ENCODE data around the gene PARP3. TPM values are rescaled to one million over a fixed set of nuclear protein-coding genes. Genes with fewer than 3 reads are reported as not detected.

The PARP3 gene
- total RNA-seq, 4 donors from 2014 or later = 5.1 to 22.4 (median 11.4) TPM

DNA sequence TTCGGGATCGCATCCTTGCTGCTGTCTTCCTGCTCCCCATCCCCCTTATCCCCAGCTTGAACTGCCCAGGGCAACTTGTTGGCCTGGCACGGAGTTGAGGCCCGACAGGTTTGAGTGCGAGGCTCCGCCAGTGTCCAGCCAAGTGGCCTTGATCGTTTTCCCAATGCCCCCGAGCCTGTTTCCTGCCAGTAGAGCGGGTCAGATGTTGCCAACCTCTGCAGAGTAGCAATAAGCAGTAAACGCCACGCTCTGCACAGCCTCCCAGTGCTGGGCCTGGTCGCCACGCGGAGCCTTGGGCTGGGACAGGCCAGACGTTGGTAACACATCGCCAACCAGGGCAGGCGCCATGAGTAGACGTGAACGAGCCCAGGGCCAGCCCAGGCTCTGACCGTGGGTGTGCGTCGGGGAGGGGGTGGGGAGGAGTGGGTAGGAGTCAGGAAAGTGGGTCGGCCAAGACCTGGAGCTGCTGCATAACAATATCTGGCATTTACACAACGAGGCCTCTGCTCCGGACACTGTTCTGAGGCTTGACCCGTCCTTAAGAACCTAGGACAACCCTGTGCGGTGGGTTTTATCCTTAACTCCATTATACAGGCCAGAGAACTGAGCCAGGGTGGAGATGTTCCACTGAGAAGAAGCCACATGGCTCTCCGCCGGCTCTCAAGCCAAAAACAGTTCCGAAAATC lies 32.3 kb downstream of the PARP3 start:
- intact Hi-C loops (cut with DNase I; ENCODE audit: low total_unique reads) = no loop called here
- TF ChIP-seq POLR2A (IDR thresholded peaks at IDR 0.05) = no peak
- TF ChIP-seq, protein P1, sequence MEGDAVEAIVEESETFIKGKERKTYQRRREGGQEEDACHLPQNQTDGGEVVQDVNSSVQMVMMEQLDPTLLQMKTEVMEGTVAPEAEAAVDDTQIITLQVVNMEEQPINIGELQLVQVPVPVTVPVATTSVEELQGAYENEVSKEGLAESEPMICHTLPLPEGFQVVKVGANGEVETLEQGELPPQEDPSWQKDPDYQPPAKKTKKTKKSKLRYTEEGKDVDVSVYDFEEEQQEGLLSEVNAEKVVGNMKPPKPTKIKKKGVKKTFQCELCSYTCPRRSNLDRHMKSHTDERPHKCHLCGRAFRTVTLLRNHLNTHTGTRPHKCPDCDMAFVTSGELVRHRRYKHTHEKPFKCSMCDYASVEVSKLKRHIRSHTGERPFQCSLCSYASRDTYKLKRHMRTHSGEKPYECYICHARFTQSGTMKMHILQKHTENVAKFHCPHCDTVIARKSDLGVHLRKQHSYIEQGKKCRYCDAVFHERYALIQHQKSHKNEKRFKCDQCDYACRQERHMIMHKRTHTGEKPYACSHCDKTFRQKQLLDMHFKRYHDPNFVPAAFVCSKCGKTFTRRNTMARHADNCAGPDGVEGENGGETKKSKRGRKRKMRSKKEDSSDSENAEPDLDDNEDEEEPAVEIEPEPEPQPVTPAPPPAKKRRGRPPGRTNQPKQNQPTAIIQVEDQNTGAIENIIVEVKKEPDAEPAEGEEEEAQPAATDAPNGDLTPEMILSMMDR (IDR thresholded peaks at IDR 0.05) = peak in 1 of 4 experiments; percentile 29
- H3K27me3 ChIP-seq = no peaks in the 10 kb centered on the region
- peak overlapping the region; percentile 58 to 96 for H3K4me3 ChIP-seq
- H3K9me3 ChIP-seq = no peaks in the 10 kb centered on the region
- no peaks in the 10 kb centered on the region for H3K36me3 ChIP-seq
- peak; percentile 49 to 53 for DNase-seq
- peak overlapping the region; percentile 91 to 97 for H3K27ac ChIP-seq
- H3K4me1 ChIP-seq = peaks cover 0 to 8% of the 10 kb centered on the region in 2 donors

GRCh38 chr3:51974963-51975851 lies 33.0 kb downstream of the PARP3 start, which contains the start of gene ABHD14A:
TSS of gene ABHD14A (plus strand) at chr3:51975064. CDS start at chr3:51975136, 72 bp downstream.
- H3K4me3 ChIP-seq = peak within 1 kb of the TSS; percentile 58 to 96
- intact Hi-C loops (cut with DNase I; ENCODE audit: low total_unique reads) = no loop called here
- H3K36me3 ChIP-seq = no peaks in the 10 kb centered on the region
- H3K27ac ChIP-seq = peak within 1 kb of the TSS; percentile 91 to 97
- peak; percentile 72 to 83 for DNase-seq
- peaks cover 0 to 8% of the 10 kb centered on the region in 2 donors for H3K4me1 ChIP-seq
- H3K27me3 ChIP-seq = no peaks in the 10 kb centered on the region
- TF ChIP-seq, protein P1 (IDR thresholded peaks at IDR 0.05) = peak in 1 of 4 experiments; percentile 17
- TF ChIP-seq POLR2A (IDR thresholded peaks at IDR 0.05) = peak; percentile 39 to 76
- no peaks in the 10 kb centered on the region for H3K9me3 ChIP-seq

GRCh38 chr3:51975852-51976549 lies 33.8 kb downstream of the PARP3 start:
- intact Hi-C loops (cut with DNase I; ENCODE audit: low total_unique reads) = no loop called here
- H3K4me3 ChIP-seq = peak overlapping the region; percentile 58 to 96
- DNase-seq = peak; percentile 78 to 84

DNA sequence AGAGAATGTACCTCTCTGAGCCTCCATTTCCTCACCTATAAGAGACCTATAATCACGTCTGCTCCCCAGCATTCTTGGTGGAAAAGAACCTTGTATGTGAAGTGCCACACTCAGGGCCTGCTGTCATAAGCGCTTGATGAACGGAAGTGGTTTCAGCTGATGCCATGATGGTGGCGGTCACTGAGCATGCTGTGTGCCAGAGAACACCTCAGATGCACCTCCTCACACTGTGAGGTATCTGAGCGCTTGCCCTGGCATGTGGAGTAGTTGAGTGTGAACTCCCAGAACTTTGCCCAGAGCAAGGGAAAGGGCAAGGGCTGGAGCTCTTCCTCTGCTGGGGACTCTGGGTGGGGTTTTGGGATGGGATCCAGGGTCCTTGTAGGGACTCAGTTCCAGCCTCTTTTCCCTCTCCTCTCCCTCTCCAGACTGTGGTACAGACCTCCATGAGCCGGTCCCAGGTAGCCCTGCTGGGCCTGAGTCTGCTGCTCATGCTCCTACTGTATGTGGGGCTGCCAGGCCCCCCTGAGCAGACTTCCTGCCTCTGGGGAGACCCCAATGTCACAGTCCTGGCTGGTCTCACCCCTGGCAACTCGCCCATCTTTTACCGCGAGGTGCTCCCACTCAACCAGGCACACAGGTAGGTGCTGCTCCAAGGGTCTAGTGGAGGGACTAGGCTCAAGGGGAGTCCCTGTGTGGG lies 35.4 kb downstream of the PARP3 start:
- TF ChIP-seq, protein P1 (IDR thresholded peaks at IDR 0.05) = no peak
- no peak for TF ChIP-seq POLR2A (IDR thresholded peaks at IDR 0.05)
- H3K27ac ChIP-seq = no peak overlapping the region
- peaks cover 0 to 8% of the 10 kb centered on the region in 2 donors for H3K4me1 ChIP-seq
- H3K9me3 ChIP-seq = no peaks in the 10 kb centered on the region
- intact Hi-C loops (cut with DNase I; ENCODE audit: low total_unique reads) = no loop called here
- no peaks in the 10 kb centered on the region for H3K27me3 ChIP-seq
- DNase-seq = no peak
- H3K36me3 ChIP-seq = no peaks in the 10 kb centered on the region
- H3K4me3 ChIP-seq = no peak overlapping the region

More at GRCh38 chr3:51975852-51976549, 33.8 kb downstream of the PARP3 start:
- Histone ChIP-seq H3K4me1 (peaks cover 0 to 8% of the 10 kb centered on the region in 2 donors), H3K9me3 (no peaks in the 10 kb centered on the region), H3K36me3 (no peaks in the 10 kb centered on the region), H3K27me3 (no peaks in the 10 kb centered on the region), H3K27ac (peak overlapping the region; percentile 91 to 97)
- no peak for TF ChIP-seq POLR2A (IDR thresholded peaks at IDR 0.05)
- TF ChIP-seq, protein P1 (IDR thresholded peaks at IDR 0.05) = no peak

Data from uterus (tissue), 4 donors.